AG09319 (cell line): ENCODE data around the gene DNMT3L.
"Not testable (repeated sequence)": the region's sequence is repeated elsewhere in the genome, so short reads cannot be mapped to it uniquely, and the experiment has no call there.

Experiments
- DNase-seq: peaks from one replicate; pipeline ENCODE4 v3.0.0-alpha.2; 2010; ENCODE audit warnings: low read depth; ENCODE audit errors: extremely low read depth
- CTCF ChIP-seq: IDR thresholded peaks from 2 replicates; pipeline ENCODE4 v1.5.1; 2011; ENCODE audit warnings: low read depth, mild to moderate bottlenecking, inconsistent platforms, low read length, moderate library complexity

The DNMT3L gene

GRCh38 chr21:44227614-44228013, 34.1 kb downstream of the DNMT3L start:
- not testable (repeated sequence) for DNase-seq

GRCh38 chr21:44225605-44226004, 36.1 kb downstream of the DNMT3L start:
- DNase-seq: not testable (repeated sequence)

GRCh38 chr21:44223334-44223733, 38.4 kb downstream of the DNMT3L start:
- DNase-seq: not testable (repeated sequence)

GRCh38 chr21:44220674-44221073, 41.0 kb downstream of the DNMT3L start:
- not testable (repeated sequence) for DNase-seq

- not testable (repeated sequence) for DNase-seq
Measured at GRCh38 chr21:44218461-44218860, 43.2 kb downstream of the DNMT3L start.

GRCh38 chr21:44211978-44212377, 49.7 kb downstream of the DNMT3L start:
- DNase-seq: not testable (repeated sequence)

- DNase-seq: not testable (repeated sequence)
Measured at GRCh38 chr21:44211574-44211973, 50.1 kb downstream of the DNMT3L start.

- not testable (repeated sequence) for DNase-seq
Measured at GRCh38 chr21:44207860-44208646, 53.6 kb downstream of the DNMT3L start.

- DNase-seq: not testable (repeated sequence)
Measured at GRCh38 chr21:44206698-44207676, 54.7 kb downstream of the DNMT3L start.

GRCh38 chr21:44206187-44206586, 55.5 kb downstream of the DNMT3L start:
- DNase-seq: not testable (repeated sequence)

- DNase-seq: not testable (repeated sequence)
Measured at GRCh38 chr21:44202590-44203299, 59.0 kb downstream of the DNMT3L start.

- not testable (repeated sequence) for DNase-seq
Measured at GRCh38 chr21:44199997-44200396, 61.7 kb downstream of the DNMT3L start.

GRCh38 chr21:44199448-44199847, 62.2 kb downstream of the DNMT3L start:
- no peak for DNase-seq
- no peak for TF ChIP-seq CTCF

GRCh38 chr21:44197156-44197516, 64.6 kb downstream of the DNMT3L start:
- not testable (repeated sequence) for DNase-seq
